HepG2 (cell line): ENCODE measurements around the gene LPAR1. TPM values are rescaled to one million over a fixed set of nuclear protein-coding genes. Genes with fewer than 3 reads are reported as not detected.

Experiments used
- ATAC-seq: fragments of 200-7000 bp; cut with Tn5 transposase; 3 replicates; pipeline ENCODE4 v1.9.1; 2020; ENCODE audit warnings: mild to moderate bottlenecking, moderate library complexity
- BruUV-seq: library from RNA; stranded (reverse); fragments of 400-500 nt; replicated peaks from 2 replicates; lab custom pipeline; 2021; lab: Mats Ljungman, UMichigan
- CTCF ChIA-PET: fragments of 300-600 bp; formaldehyde crosslinking; extraction: SDS; loops from one replicate; lab custom pipeline; 2021; ENCODE audit warnings: low total read pairs, inconsistent platforms, low intra/inter-chr PET ratio; lab: Yijun Ruan, JAX
- POLR2A ChIA-PET: fragments of 350-600 bp; sonication (Branson Sonifier 250); formaldehyde crosslinking; loops from one replicate; lab custom pipeline; 2020; ENCODE audit warnings: antibody characterized with exemption, inconsistent platforms; lab: Yijun Ruan, JAX
- DNase-seq: peaks from one replicate; pipeline ENCODE4 v3.0.0-alpha.2; 2015; ENCODE audit warnings: low spot score
- FAIRE-seq: peaks from 3 replicates; lab custom pipeline; 2011; peaks lifted over from hg19 to GRCh38; lab: Jason Lieb, UNC
- H2AFZ ChIP-seq: one replicate; pipeline ENCODE4 v1.6.1; 2011; ENCODE audit warnings: low read length, inconsistent platforms
- H3K27ac ChIP-seq: fragments of 300-600 bp; 3 replicates; pipeline ENCODE4 v1.8.0; 2011; ENCODE audit warnings: mixed run types, mild to moderate bottlenecking, mixed read lengths, low read length, inconsistent platforms; ENCODE audit not compliant: insufficient read depth; ENCODE audit errors: extremely low read length
- H3K27me3 ChIP-seq, 2 experiments: fragments of 200-600 bp in 1 of 2; 2 replicates in 1 of 2; 3 replicates in 1 of 2; pipeline versions ENCODE4 v1.6.0 to v1.8.0; 2011; ENCODE audit warnings: low read length in 2 of 2, mild to moderate bottlenecking in 2 of 2, moderate library complexity in 2 of 2, inconsistent platforms in 1 of 2; ENCODE audit not compliant: insufficient read depth in 2 of 2, control insufficient read depth in 1 of 2
- H3K36me3 ChIP-seq, 2 experiments: fragments of 200-600 bp in 1 of 2; replicated peaks in 1 of 2; 2 replicates in 1 of 2; 3 replicates in 1 of 2; pipeline versions ENCODE4 v1.5.1 to v1.8.0; 2011; ENCODE audit warnings: low read length in 2 of 2, inconsistent platforms in 1 of 2; ENCODE audit not compliant: insufficient read depth in 2 of 2, control insufficient read depth in 1 of 2
- H3K4me1 ChIP-seq: 2 replicates; pipeline ENCODE4 v1.5.1; 2012; ENCODE audit warnings: low read length, inconsistent platforms; ENCODE audit not compliant: insufficient read depth
- H3K4me2 ChIP-seq: 2 replicates; pipeline ENCODE4 v1.6.0; 2011; ENCODE audit warnings: low read depth, low read length, inconsistent platforms
- H3K4me3 ChIP-seq, 3 experiments: fragments of 200-600 bp in 1 of 3; sonication (generic), shearing (Covaris generic) in 1 of 3; replicated peaks in 1 of 3; 2 replicates each; pipeline ENCODE4 v1.5.1; 2011 to 2016; ENCODE audit warnings: low read length in 3 of 3, inconsistent platforms in 2 of 3, low read depth in 2 of 3, mild to moderate bottlenecking in 2 of 3, control low read depth in 1 of 3, mixed read lengths in 1 of 3; ENCODE audit not compliant: insufficient read depth in 1 of 3
- H3K79me2 ChIP-seq: one replicate; pipeline ENCODE4 v1.6.1; 2011; ENCODE audit warnings: low read length, inconsistent platforms; ENCODE audit not compliant: insufficient read depth
- H3K9ac ChIP-seq: 2 replicates; pipeline ENCODE4 v1.6.0; 2011; ENCODE audit warnings: mild to moderate bottlenecking, low read depth, low read length, inconsistent platforms; ENCODE audit not compliant: insufficient read depth
- H3K9me3 ChIP-seq: 2 replicates; pipeline ENCODE4 v1.5.1; 2012; ENCODE audit warnings: mild to moderate bottlenecking, low read length
- H4K20me1 ChIP-seq: 2 replicates; pipeline ENCODE4 v1.6.0; 2011; ENCODE audit warnings: inconsistent platforms, mild to moderate bottlenecking, low read length, moderate library complexity; ENCODE audit not compliant: insufficient read depth
- ARHGAP35 ChIP-seq: sonication (generic); formaldehyde crosslinking; IDR thresholded peaks from 2 replicates; pipeline ENCODE4 v1.9.0; 2022; ENCODE audit warnings: mild to moderate bottlenecking, inconsistent platforms, moderate library complexity, missing genetic modification reagents, borderline replicate concordance
- CHD4 ChIP-seq: fragments of 200-600 bp; sonication (generic); IDR thresholded peaks from 2 replicates; pipeline ENCODE4 v1.7.0; 2017; ENCODE audit warnings: mild to moderate bottlenecking, low read length, borderline replicate concordance
- HMG20A ChIP-seq: IDR thresholded peaks from 2 replicates; pipeline ENCODE4 v1.6.1; 2016; ENCODE audit warnings: borderline replicate concordance
- HNRNPK ChIP-seq: fragments of 200-400 bp; formaldehyde crosslinking; IDR thresholded peaks from 2 replicates; pipeline ENCODE4 v1.6.1; 2018; ENCODE audit warnings: low read length, low read depth, moderate library complexity, mild to moderate bottlenecking; ENCODE audit not compliant: poor library complexity, severe bottlenecking
- IKZF4 ChIP-seq: sonication (generic); formaldehyde crosslinking; IDR thresholded peaks from 2 replicates; pipeline ENCODE4 v1.5.1; 2020; ENCODE audit warnings: borderline replicate concordance, mild to moderate bottlenecking, low read depth, missing genetic modification reagents; ENCODE audit errors: not compliant biosample characterization
- THAP11 ChIP-seq: IDR thresholded peaks from 2 replicates; pipeline ENCODE4 v1.6.1; 2016; ENCODE audit warnings: missing biosample characterization, missing genetic modification reagents
- ZFAT ChIP-seq: sonication (generic); formaldehyde crosslinking; conservative IDR thresholded peaks from 2 replicates; pipeline ENCODE4 v1.8.1; 2023; ENCODE audit warnings: missing genetic modification reagents, inconsistent platforms
- ZFP36L2 ChIP-seq: sonication (generic); formaldehyde crosslinking; IDR thresholded peaks from 2 replicates; pipeline ENCODE4 v1.4.0; 2020; ENCODE audit warnings: missing genetic modification reagents
- ZNF547 ChIP-seq: sonication (generic); formaldehyde crosslinking; IDR thresholded peaks from 2 replicates; pipeline ENCODE4 v1.5.1; 2020; ENCODE audit warnings: mild to moderate bottlenecking, missing genetic modification reagents
- WGBS: methylation state at CpG from one replicate; pipeline ENCODE4 v1.1.6; 2017; ENCODE audit warnings: low lambda C conversion rate; 5-methylcytosine and 5-hydroxymethylcytosine counted together
- in situ Hi-C: cut with HindIII; loops from 2 replicates; pipeline ENCODE4 v1.10.0; 2017; ENCODE audit warnings: low pct_unique_long_range_greater_than_20kb; ENCODE audit not compliant: extremely low pct_ligation_motif_present
- intact Hi-C: fragments of 100-400 bp; cut with micrococcal nuclease; formaldehyde crosslinking; loops from one replicate; pipeline ENCODE4 v1.10.0; 2022; ENCODE audit not compliant: unreplicated experiment
- polyA plus RNA-seq, 8 experiments: library from polyadenylated mRNA; depleted of rRNA in 3 of 8; stranded (reverse) in 7 of 8; unstranded in 1 of 8; fragments of >200 nt; fragmentation: Illumina TruSeq in 4 of 8; extraction: Trizol in 4 of 8; gene quantifications; 2 replicates each; pipeline versions ENCODE4 v1.2.1 to v1.2.3, GENCODE V29; 2011 to 2016; ENCODE audit warnings: low read depth in 4 of 8, missing spikeins in 1 of 8, mixed read lengths in 1 of 8; ENCODE audit not compliant: insufficient read depth in 1 of 8
- total RNA-seq, 5 experiments: library from RNA; depleted of rRNA; stranded (reverse); fragments of >200 nt; fragmentation: Illumina TruSeq; extraction: Trizol; gene quantifications; 2 replicates each; pipeline ENCODE4 v1.2.3, GENCODE V29; 2016; ENCODE audit warnings: low read depth in 1 of 5
- TF ChIP-seq, protein P1 (sequence below): sonication (generic); formaldehyde crosslinking; IDR thresholded peaks from 2 replicates; pipeline ENCODE4 v1.5.1; 2020; ENCODE audit warnings: mild to moderate bottlenecking, missing genetic modification reagents, moderate library complexity

Gene LPAR1
- total and polyA plus RNA-seq, 2 of the 13 experiments (the other 11 are each of a cell fraction or from before 2014, with no cell fraction given) = not detected

DNA sequence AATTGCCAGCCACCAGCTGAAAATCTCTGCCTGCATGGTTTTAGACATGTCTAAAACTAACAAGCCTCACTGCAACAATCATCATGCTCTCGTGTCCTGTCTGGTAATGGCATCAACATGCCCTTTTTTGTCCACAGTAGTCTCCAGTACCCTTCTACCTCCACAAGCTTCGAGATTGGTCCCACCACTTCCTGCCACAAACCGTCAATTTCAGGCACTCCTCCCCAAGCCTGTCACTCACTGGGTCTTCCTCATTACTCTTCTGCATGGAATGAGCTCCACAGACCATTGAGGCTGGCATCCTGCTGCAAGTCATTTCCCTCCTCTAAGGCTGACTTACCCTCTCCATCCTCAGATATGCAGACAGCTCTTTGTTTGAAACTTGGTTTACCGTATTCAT, 9.0 kb downstream of the LPAR1 start:
- CTCF ChIA-PET = no interaction called here
- FAIRE-seq (no peak), ATAC-seq (no peak), DNase-seq (no peak)
- 28% methylated on average over 4 of the region's 4 CpGs for WGBS
- Histone ChIP-seq H3K36me3 (no peaks in the 10 kb centered on the region), H3K27ac (no peak overlapping the region), H3K4me1 (no peaks in the 10 kb centered on the region), H3K9ac (no peak overlapping the region), H2AFZ (no peak overlapping the region), H3K79me2 (no peaks in the 10 kb centered on the region), H3K4me3 (no peak overlapping the region), H3K9me3 (no peaks in the 10 kb centered on the region), H3K27me3 (peaks cover 0 to 3% of the 10 kb centered on the region in 2 experiments; a peak in 1 of 5 replicates), H3K4me2 (no peak overlapping the region), H4K20me1 (no peaks in the 10 kb centered on the region)
- no TSS peak for BruUV-seq
- POLR2A ChIA-PET = no interaction called here
- TF ChIP-seq ZFAT (CRISPR knock-in tag) = no peak
- no peak for TF ChIP-seq THAP11 (CRISPR knock-in tag)
- TF ChIP-seq HNRNPK = no peak
- TF ChIP-seq CHD4 = no peak
- no peak for TF ChIP-seq ZNF547 (CRISPR knock-in tag)
- TF ChIP-seq HMG20A (CRISPR knock-in tag) = no peak
- TF ChIP-seq ARHGAP35 (CRISPR knock-in tag) = no peak
- TF ChIP-seq, protein P1, sequence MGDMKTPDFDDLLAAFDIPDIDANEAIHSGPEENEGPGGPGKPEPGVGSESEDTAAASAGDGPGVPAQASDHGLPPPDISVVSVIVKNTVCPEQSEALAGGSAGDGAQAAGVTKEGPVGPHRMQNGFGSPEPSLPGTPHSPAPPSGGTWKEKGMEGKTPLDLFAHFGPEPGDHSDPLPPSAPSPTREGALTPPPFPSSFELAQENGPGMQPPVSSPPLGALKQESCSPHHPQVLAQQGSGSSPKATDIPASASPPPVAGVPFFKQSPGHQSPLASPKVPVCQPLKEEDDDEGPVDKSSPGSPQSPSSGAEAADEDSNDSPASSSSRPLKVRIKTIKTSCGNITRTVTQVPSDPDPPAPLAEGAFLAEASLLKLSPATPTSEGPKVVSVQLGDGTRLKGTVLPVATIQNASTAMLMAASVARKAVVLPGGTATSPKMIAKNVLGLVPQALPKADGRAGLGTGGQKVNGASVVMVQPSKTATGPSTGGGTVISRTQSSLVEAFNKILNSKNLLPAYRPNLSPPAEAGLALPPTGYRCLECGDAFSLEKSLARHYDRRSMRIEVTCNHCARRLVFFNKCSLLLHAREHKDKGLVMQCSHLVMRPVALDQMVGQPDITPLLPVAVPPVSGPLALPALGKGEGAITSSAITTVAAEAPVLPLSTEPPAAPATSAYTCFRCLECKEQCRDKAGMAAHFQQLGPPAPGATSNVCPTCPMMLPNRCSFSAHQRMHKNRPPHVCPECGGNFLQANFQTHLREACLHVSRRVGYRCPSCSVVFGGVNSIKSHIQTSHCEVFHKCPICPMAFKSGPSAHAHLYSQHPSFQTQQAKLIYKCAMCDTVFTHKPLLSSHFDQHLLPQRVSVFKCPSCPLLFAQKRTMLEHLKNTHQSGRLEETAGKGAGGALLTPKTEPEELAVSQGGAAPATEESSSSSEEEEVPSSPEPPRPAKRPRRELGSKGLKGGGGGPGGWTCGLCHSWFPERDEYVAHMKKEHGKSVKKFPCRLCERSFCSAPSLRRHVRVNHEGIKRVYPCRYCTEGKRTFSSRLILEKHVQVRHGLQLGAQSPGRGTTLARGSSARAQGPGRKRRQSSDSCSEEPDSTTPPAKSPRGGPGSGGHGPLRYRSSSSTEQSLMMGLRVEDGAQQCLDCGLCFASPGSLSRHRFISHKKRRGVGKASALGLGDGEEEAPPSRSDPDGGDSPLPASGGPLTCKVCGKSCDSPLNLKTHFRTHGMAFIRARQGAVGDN = no peak
- TF ChIP-seq IKZF4 (CRISPR knock-in tag) = no peak
- TF ChIP-seq ZFP36L2 (CRISPR knock-in tag) = no peak
- intact Hi-C loops (no loop called here), in situ Hi-C loops (no loop called here)
